Activated gamma-delta T cell treated with anti-CD3 and anti-CD28 coated beads, Interleukin-2, amount 50 U/mL, for 16 hours (primary cell): ENCODE measurements around the gene CNTF.

ENCODE experiments used
- DNase-seq: peaks from one replicate; pipeline ENCODE4 v3.0.0-alpha.2; 2020; ENCODE audit warnings: low read depth

The CNTF gene

GRCh38 chr11:58606930-58607714 is 15.3 kb upstream of the CNTF start:
- no peak for DNase-seq

DNA sequence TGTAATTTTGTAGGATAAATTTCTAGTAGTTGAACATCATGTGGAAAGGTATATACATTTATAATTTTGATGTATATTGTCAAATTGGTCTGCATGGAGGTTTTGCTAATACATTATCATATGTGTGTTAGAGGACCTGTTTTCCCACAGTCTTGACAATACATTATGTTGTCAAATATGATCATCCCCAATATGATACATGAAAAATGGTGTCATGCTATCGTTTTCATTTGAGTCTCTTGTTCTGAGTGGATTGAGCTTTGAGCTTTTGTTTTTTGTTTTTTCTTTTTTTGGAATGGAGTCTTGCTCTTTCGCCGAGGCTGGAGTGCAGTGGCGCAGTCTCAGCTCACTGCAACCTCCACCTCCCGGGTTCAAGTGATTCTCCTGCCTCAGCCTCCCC is 14.1 kb upstream of the CNTF start:
- DNase-seq: no peak

- DNase-seq: no peak
These were observed 12.7 kb upstream of the CNTF start for GRCh38 chr11:58609723-58610122.

DNA sequence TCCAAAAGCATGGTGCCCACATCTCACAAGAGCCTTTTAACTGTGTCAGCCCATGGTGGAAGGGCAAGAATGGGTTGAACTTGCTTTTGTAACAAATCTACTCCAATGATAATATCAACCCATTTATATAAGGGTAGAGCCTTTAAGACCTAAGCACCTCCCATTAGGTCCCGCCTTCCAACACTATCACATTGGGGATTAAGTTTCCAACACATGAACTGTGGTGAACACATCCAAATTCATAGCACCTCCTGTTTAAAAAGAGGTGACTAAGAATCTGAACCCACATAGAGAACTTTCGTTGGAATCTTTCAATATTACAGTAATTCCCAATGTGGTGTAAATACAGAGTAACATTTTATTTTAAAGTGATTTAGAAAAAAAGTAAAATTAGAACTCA is 9.2 kb upstream of the CNTF start:
- no peak for DNase-seq

GRCh38 chr11:58615559-58615958 is 6.9 kb upstream of the CNTF start:
- DNase-seq: no peak

DNA sequence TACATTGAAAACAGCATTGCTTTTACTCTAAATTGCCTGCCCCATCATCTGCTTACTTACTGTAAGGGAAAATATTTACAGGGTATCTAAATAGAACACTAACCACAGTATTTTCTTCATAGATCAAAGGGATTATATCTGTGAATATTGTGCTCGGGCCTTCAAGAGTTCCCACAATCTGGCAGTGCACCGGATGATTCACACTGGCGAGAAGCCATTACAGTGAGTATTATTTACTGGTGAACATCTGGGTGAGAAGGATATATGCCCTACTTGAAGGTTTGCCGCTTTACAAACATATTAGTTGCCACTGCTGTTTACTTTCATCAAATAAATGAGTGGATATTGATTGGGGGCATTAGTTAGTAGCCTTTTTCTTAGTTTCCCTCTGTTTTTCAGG is 5.9 kb upstream of the CNTF start:
- no peak for DNase-seq

DNA sequence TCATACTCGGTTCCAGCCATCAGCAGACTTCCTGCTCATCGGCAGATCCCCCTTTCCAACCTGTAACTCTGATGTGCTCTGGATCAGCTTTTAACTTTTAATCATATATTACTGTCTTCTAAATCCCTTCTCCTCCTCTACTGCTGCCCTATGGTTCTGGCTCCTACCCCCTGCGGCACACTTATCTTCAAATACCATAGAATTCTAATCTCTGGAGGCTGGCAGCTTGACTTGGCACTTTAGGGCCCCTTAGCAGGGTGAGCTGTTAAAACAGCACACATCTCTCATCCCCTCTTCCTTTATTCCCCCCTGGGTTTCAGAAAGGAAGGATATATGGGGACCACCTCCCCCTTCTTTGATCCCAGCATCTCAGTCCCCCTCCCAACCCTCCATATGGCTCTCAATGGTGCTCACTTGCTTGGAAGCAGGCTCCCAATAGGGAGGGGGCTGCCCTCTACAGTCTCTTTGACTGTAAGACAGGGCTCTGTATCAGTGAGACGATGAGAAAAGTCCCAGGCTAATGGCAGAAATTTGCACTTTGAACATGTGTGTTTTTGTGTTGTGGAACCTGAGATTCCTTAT is 4.4 kb upstream of the CNTF start:
- DNase-seq: no peak

- DNase-seq: no peak
These were observed 741 bp upstream of the CNTF start for GRCh38 chr11:58621586-58622262.

DNA sequence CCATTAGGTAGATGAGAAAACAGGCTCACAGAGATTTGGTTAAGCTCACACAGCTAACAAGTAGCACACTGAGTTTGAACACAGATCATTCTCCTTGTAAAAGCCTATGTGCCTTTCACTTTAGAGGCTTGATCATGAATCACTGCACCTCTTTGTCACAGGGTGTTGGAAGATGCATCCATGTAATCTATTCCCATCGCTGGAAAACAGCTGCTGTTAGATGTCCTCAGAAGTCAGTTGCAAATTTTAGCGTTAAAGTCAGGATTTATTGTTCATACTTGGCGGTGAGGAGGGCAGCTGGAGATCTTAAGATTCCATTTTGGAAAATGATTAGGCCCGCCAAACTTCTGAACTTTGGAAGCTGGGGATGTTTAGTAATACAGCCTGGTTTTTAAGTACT is 2.6 kb downstream of the CNTF start:
- DNase-seq: no peak

GRCh38 chr11:58625826-58626460 is 3.5 kb downstream of the CNTF start:
- DNase-seq: no peak

GRCh38 chr11:58626934-58627483 is 4.5 kb downstream of the CNTF start:
- DNase-seq: no peak

- no peak for DNase-seq
These were observed 6.0 kb downstream of the CNTF start for GRCh38 chr11:58628446-58628845.

- DNase-seq: no peak
These were observed 7.4 kb downstream of the CNTF start for GRCh38 chr11:58629857-58630256.

DNA sequence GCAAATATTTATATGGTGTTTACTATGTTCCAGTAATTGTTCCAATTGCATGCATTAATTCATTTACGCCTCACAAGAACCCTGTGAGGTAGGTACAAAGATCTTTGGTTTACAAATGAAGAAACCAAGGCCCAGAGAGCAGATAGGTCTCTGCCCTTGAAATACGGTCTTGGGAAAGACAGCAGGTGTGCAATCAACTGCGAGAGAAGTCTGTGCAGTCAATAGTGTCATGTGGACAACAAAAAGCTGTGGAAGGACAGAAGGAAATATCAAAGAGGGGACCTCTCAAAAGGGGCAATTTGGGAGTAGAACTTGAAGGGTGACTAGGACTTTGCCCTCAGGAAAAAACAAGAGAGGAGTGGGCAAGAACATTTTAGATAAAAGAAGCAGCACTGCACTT is 8.9 kb downstream of the CNTF start:
- DNase-seq: no peak

DNA sequence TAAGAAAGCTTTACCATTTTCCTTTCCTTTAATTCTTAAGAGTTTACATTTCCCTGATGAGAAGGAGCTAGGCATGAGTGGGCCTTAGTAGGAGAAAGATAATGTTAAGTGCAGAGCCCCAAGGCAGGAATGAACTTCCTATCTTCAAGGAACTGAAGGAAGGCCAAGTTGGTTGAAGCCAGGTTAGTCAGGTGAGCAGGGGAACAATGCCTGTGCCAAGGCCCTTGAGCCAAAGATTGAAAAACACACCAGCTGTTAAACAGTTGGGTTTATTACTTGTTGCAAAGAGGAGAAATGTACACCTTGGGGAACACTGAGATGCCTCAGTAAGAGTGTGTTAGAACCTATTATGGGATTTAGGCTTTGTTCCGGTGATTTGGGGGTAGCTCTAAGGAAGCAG is 10.0 kb downstream of the CNTF start:
- DNase-seq: no peak

- DNase-seq: no peak
These were observed 14.1 kb downstream of the CNTF start for GRCh38 chr11:58636587-58636986.

- DNase-seq: no peak
These were observed 14.9 kb downstream of the CNTF start for GRCh38 chr11:58637371-58637770.

GRCh38 chr11:58639103-58639502 is 16.6 kb downstream of the CNTF start:
- DNase-seq: no peak

- no peak for DNase-seq
These were observed 17.2 kb downstream of the CNTF start for GRCh38 chr11:58639669-58640068.

DNA sequence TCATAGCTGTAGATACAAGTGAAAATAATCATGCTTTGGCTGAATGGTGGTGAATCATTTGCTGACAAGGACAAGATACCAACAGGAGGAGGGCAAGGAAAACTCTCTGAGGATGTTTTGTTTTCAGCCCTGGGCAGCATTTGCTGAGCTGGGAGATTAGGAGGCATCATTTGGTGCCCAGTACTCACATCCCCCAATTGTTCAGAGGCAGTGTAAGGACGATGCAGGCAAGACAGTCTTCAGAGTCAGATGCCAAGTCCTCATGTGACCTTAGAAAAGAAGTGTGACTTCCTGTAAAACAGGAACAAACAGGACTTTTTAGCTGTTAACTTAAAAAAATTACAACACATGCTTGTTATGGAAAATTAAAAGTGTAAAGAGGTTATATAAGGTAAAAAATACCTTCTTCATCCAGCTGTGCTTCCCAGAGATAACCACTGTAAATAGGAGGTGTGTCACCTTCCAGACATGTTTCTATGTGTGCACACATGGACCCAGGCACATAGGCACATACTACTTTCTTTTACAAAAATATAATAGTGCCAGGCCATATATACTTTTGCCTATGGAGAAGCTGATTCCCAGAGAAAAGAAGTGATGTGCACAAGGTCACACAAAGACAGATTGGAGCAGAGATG is 18.0 kb downstream of the CNTF start:
- no peak for DNase-seq

GRCh38 chr11:58641341-58641740 is 18.9 kb downstream of the CNTF start:
- no peak for DNase-seq
